Activated naive CD4-positive, alpha-beta T cell treated with anti-CD3 and anti-CD28 coated beads, Interleukin-2, amount 50 U/mL, for 16 hours (primary cell): Measurements from ENCODE around the gene PMM2.
"Not testable (repeated sequence)": the region's sequence is repeated elsewhere in the genome, so short reads cannot be mapped to it uniquely, and the experiment has no call there.

Experiments
- DNase-seq: peaks from one replicate; pipeline ENCODE4 v3.0.0-alpha.2; 2020

The PMM2 gene

GRCh38 chr16:8785408-8785807, 12.2 kb upstream of the PMM2 start:
- DNase-seq = no peak

GRCh38 chr16:8786316-8786715, 11.3 kb upstream of the PMM2 start:
- not testable (repeated sequence) for DNase-seq

GRCh38 chr16:8788578-8789172, 9.0 kb upstream of the PMM2 start:
- no peak for DNase-seq

- DNase-seq = no peak
These were observed 2.5 kb upstream of the PMM2 start for GRCh38 chr16:8795091-8795490.

GRCh38 chr16:8795818-8796217, 1.8 kb upstream of the PMM2 start:
- no peak for DNase-seq

- no peak for DNase-seq
These were observed 923 bp upstream of the PMM2 start for GRCh38 chr16:8796469-8797363.

GRCh38 chr16:8798174-8798527, 512 bp downstream of the PMM2 start:
- DNase-seq = no peak

GRCh38 chr16:8798535-8799157, 1.0 kb downstream of the PMM2 start:
- no peak for DNase-seq

GRCh38 chr16:8801701-8802100, 4.1 kb downstream of the PMM2 start:
- no peak for DNase-seq

- DNase-seq = not testable (repeated sequence)
These were observed 6.1 kb downstream of the PMM2 start for GRCh38 chr16:8803733-8804132.

GRCh38 chr16:8804313-8804712, 6.7 kb downstream of the PMM2 start:
- no peak for DNase-seq

GRCh38 chr16:8806272-8806983, 8.8 kb downstream of the PMM2 start:
- DNase-seq = no peak

- DNase-seq = no peak
These were observed 9.6 kb downstream of the PMM2 start for GRCh38 chr16:8807189-8807588.

- DNase-seq = no peak
These were observed 10.4 kb downstream of the PMM2 start for GRCh38 chr16:8808009-8808408.

GRCh38 chr16:8808613-8809353, 11.1 kb downstream of the PMM2 start:
- no peak for DNase-seq

GRCh38 chr16:8812162-8812843, 14.7 kb downstream of the PMM2 start:
- no peak for DNase-seq

GRCh38 chr16:8814095-8814806, 16.6 kb downstream of the PMM2 start:
- DNase-seq = no peak

GRCh38 chr16:8816967-8817655, 19.5 kb downstream of the PMM2 start:
- no peak for DNase-seq

- DNase-seq = no peak
These were observed 21.0 kb downstream of the PMM2 start for GRCh38 chr16:8818504-8819270.
